NCI-H2081 treated with DMSO at 0.1 percent for 48 hours (cell line): Measurements from ENCODE around the gene TRAF3.

Experiments used
- DNase-seq: peaks from one replicate; lab custom pipeline; 2025; lab: John Stamatoyannopoulos, UW

Gene TRAF3, protein sequence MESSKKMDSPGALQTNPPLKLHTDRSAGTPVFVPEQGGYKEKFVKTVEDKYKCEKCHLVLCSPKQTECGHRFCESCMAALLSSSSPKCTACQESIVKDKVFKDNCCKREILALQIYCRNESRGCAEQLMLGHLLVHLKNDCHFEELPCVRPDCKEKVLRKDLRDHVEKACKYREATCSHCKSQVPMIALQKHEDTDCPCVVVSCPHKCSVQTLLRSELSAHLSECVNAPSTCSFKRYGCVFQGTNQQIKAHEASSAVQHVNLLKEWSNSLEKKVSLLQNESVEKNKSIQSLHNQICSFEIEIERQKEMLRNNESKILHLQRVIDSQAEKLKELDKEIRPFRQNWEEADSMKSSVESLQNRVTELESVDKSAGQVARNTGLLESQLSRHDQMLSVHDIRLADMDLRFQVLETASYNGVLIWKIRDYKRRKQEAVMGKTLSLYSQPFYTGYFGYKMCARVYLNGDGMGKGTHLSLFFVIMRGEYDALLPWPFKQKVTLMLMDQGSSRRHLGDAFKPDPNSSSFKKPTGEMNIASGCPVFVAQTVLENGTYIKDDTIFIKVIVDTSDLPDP

DNA sequence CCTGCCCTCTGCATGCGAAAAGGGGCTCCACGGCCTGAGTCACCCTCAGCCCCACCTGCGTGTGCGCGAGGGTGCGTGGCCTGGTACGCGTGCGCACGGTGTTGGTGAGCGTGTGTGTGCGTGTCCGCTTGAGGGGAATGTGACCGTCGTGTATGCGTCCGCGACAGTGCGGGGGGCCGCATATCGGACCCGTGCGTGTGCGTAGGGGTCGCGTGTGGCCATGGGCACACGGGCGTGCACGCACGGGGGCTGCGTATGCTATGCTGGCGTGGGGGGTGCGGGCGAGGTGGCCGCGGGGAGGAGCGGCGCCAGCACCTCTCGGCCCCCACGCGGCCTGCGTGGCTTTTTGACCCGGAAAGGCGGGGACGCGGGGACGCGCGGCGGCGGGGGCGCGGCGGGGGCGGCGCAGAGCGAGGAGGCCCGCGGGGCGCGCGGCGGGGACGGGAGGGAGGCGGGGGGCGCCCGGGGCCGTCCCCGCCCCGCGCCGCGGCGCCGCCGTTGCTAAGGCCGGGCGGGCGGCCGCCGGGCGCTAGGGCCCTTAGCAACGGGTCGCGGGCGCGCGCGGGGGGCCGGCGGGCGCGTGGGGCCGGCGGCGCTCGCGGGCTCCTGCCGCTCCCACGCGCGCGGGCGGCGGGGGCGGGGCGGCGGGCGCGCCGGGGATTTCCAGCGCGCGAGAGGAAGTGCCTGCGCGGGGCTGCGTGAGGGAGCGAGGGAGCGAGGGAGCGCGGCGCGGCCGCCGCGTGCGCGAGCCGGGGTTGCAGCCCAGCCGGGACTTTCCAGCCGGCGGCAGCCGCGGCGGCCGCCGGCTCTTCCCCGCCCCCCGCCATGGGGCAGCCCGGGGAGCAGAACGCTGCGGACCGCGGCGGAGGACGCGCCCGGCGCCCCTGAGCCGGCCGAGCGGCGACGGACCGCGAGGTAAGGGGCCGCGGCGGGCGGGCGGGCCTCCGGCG lies at the start of gene TRAF3:
TSS of gene TRAF3 (plus strand) at position 689 of the 950 bp plus-strand sequence. CDS start 92,753 bp downstream, outside the sequence.
- no peak for DNase-seq

- DNase-seq: no peak
Measured at GRCh38 chr14:102728501-102728900, 48.7 kb upstream of the TRAF3 start.

- no peak for DNase-seq
Measured at GRCh38 chr14:102729268-102729667, 48.0 kb upstream of the TRAF3 start.

DNA sequence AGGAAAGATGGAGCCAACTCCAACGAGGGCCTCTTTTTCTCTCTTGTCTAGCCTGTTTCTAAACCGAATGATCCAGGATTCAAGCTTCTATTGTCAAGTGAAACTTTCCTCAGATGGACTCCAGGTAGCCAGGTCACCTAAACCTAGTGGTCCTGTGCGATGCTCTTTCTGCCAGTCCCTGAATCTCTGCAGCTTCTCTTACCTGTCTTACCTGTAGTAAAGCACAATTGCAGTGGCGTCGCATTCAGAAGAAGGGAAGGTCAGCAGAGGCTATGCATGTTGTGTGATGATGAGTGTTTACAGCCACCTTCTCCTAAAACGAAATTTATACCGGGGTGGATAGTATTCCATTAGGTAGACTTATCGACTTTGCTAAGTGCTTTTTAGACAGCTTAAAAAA lies 47.4 kb upstream of the TRAF3 start:
- DNase-seq: no peak

GRCh38 chr14:102731101-102731870 lies 46.0 kb upstream of the TRAF3 start:
- DNase-seq: no peak

DNA sequence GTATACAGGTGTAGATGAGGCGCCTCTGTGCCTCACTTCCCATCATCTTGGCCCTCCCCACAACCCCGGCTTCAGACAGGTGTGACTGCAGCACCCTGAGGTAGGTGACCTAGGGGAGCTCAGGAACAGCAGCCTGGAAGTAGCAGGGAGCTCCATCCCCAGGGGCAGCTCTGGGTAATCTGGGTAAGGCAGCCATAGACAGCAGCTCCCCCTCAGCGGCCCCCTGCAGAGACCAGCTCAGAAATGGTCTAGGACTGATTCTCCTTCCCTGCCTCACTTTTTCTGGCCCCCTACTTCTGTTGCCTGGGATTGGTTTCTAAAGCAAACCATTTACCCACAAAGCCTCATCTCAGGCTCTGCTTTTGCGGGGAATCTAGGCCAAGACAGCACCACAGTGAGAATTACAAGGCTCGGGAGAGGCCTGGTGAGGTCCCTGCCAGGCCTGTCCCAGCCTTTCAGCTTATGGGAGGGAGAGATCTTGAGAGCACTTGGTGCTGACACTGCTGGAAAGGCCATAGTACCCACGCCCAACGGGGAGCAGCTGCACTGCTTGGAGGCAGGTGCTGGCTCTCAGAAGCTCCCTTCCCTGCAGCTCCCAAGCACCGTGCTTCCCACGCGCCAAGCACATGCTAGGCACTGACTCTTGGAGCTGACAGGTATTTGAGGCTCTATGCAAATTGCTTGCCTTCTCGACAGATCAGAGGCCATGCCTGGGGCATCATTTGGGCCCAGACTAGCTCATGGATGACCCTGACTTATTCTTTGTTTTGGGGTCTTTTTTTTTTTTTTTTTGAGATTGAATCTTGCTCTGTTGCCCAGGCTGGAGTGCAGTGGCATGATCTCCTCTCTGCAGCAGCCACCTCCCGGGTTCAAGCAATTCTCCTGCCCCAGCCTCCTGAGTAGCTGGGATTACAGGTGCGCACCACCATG lies 45.1 kb upstream of the TRAF3 start:
- DNase-seq: no peak

GRCh38 chr14:102732924-102733323 lies 44.3 kb upstream of the TRAF3 start:
- no peak for DNase-seq

DNA sequence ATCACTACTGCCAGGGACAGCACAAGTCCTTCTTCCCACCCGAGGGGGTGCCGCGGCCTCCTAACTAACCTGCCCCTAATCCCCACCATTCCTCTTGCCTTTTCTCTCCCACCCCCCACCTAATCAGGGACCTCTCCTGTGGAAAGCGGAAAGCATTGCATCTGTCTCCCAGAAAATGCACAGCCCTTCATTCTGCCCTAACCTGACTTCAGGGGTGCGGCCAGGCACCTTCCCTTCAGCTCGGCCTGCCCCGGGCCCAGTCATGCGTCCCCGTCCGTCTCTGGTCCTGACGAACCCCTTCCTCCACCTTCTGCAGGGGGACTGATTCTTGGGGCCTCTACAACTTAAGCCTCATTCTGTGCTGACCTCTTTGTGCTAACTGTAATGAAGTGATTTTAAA lies 43.9 kb upstream of the TRAF3 start:
- no peak for DNase-seq

DNA sequence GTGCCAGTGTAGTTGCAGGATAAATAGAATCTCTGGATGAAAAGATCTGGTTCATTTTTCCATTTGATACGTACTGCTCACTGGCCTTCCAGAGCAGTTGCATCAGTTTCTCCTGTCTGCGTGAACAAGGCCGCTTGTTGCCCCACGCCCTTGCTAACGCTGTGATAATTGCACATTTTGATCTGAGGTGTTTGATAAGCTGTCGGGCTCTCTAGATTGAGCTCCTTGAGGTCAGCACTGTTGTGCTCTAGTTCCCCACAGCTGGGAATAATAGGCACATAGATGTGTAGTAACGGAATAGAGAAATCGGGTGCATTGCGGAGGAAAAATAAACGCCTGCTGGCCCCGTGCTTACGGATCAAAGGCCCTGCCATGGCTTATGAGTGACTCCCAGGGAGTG lies 42.8 kb upstream of the TRAF3 start:
- no peak for DNase-seq

- no peak for DNase-seq
Measured at GRCh38 chr14:102736956-102737355, 40.3 kb upstream of the TRAF3 start.

GRCh38 chr14:102737402-102738372 lies 39.6 kb upstream of the TRAF3 start:
- DNase-seq: no peak

- no peak for DNase-seq
Measured at GRCh38 chr14:102738373-102739189, 38.7 kb upstream of the TRAF3 start.

DNA sequence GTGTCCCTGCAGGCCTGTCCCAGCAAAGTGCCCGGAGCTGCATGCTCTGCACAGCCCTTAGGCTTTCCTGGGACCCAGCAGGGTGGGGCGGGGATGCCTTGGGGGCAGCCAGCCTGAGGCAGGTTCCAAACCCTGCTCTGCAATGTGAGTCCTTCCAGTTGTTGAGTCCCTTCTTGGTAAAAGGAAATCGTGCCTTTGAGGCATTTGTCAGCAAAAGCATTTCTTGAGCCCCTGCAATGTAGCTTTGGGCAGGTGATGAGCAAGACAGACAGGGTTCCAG lies 38.1 kb upstream of the TRAF3 start:
- no peak for DNase-seq

GRCh38 chr14:102746634-102747438 lies 30.4 kb upstream of the TRAF3 start:
- DNase-seq: no peak

GRCh38 chr14:102748806-102749205 lies 28.4 kb upstream of the TRAF3 start:
- DNase-seq: no peak

GRCh38 chr14:102749393-102750305 lies 27.6 kb upstream of the TRAF3 start:
- DNase-seq: no peak

GRCh38 chr14:102750376-102750775 lies 26.9 kb upstream of the TRAF3 start:
- DNase-seq: no peak
